Measurements from ENCODE around the gene MDFIC2.

The MDFIC2 gene

DNA sequence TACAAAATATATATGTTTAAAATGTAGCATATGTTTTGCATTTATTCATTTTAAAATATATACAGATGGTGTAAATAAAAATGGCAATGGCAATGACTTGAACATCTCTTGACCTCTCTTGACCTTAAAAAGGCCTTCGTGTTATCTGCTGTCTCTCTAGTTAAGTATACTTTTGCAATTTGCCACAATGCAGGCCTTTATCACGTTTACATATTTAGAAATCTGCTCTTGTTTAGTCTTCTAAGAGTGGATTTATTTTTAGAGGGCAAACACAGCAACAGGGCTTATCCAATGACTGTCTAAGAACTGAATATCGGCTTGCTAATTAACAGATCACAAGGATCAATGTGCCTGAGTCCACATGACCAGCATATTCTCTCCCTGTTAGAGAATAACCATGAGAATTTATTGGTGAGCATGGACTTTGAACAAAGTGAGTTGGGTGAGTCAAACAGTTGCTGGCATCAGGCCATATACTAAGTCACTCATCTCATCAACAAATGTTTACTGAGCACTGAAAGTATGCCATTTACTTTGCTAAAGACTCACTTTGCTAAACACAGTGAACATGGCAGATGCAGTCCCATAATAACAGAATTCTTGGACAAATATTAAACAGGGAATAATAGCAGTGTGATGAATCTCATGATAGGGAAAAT is 48.2 kb downstream of the MDFIC2 start:
- TF ChIP-seq, protein P1, sequence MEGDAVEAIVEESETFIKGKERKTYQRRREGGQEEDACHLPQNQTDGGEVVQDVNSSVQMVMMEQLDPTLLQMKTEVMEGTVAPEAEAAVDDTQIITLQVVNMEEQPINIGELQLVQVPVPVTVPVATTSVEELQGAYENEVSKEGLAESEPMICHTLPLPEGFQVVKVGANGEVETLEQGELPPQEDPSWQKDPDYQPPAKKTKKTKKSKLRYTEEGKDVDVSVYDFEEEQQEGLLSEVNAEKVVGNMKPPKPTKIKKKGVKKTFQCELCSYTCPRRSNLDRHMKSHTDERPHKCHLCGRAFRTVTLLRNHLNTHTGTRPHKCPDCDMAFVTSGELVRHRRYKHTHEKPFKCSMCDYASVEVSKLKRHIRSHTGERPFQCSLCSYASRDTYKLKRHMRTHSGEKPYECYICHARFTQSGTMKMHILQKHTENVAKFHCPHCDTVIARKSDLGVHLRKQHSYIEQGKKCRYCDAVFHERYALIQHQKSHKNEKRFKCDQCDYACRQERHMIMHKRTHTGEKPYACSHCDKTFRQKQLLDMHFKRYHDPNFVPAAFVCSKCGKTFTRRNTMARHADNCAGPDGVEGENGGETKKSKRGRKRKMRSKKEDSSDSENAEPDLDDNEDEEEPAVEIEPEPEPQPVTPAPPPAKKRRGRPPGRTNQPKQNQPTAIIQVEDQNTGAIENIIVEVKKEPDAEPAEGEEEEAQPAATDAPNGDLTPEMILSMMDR (IDR thresholded peaks at IDR 0.05; ENCODE audit: control insufficient read depth, extremely low read depth, insufficient read depth) = no peak
- DNase-seq (ENCODE audit: low read depth) = no peak
- H3K4me3 ChIP-seq (ENCODE audit: low read depth, low read length) = no peak overlapping the region

DNA sequence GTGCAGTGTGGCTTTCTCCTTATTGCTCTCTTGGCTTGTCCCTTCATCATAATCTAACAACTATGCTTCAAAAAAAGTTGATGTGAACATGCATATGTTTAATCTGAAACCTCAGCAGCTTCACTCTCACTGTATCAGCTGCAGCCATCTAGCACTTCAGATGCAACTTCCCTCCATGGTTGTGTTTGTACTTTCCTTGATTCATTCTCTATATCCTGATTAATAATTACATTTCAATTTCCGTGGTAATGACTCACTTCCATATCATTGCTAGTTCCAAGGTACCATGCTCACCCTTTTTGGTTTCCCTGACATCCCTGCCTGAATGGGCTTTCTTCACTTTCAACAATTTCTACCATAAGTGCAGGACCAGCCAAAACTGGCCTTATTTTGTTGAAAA is 51.2 kb downstream of the MDFIC2 start:
- H3K4me3 ChIP-seq (ENCODE audit: low read depth, low read length) = no peak overlapping the region
- no peak for DNase-seq (ENCODE audit: low read depth)
- TF ChIP-seq, protein P1 (IDR thresholded peaks at IDR 0.05; ENCODE audit: control insufficient read depth, extremely low read depth, insufficient read depth) = no peak

DNA sequence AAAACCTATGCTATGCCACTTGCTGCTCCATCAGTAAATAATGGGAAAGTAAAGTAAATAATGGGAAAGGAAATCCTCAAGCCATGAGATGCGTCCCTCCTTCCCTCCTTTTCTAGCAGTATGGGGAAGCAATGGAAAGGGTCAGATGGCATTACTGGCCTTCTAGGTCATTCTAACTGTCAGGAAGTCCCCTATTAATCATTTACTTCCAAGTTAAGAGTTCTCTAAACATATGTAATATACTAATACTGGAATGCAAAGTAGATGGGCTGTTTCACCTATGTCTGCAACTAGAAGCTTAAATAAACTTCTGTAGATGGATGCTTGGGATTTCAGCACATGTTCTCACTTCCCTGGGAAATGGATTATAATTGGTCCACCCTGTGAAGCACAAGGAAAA is 55.9 kb downstream of the MDFIC2 start:
- no peak for DNase-seq (ENCODE audit: low read depth)
- H3K4me3 ChIP-seq (ENCODE audit: low read depth, low read length) = no peak overlapping the region
- TF ChIP-seq, protein P1 (IDR thresholded peaks at IDR 0.05; ENCODE audit: control insufficient read depth, extremely low read depth, insufficient read depth) = no peak

DNA sequence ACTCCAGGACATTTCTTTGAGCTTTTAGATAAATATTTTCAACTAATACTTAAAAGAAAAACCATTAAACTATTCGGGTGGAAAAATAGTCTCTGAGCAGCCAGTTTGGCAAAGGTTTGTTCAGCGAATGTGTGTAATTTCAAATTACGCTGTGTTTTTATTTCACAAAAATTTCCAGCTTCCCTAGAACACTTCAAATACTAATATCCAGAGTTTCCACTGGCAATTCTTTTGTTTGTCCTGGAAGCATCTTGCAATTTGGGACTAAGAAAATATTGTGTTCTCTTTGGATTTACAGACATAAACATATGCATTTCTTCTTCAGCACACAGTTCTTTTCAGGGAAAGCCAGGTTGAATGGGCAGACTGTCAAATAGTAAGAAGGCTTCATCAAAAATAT is 61.9 kb downstream of the MDFIC2 start:
- no peak overlapping the region for H3K4me3 ChIP-seq (ENCODE audit: low read depth, low read length)
- TF ChIP-seq, protein P1 (IDR thresholded peaks at IDR 0.05; ENCODE audit: control insufficient read depth, extremely low read depth, insufficient read depth) = no peak
- DNase-seq (ENCODE audit: low read depth) = no peak

GRCh38 chr3:70249509-70250160 is 62.8 kb downstream of the MDFIC2 start:
- DNase-seq (ENCODE audit: low read depth) = no peak
- no peak overlapping the region for H3K4me3 ChIP-seq (ENCODE audit: low read depth, low read length)
- TF ChIP-seq, protein P1 (IDR thresholded peaks at IDR 0.05; ENCODE audit: control insufficient read depth, extremely low read depth, insufficient read depth) = no peak

DNA sequence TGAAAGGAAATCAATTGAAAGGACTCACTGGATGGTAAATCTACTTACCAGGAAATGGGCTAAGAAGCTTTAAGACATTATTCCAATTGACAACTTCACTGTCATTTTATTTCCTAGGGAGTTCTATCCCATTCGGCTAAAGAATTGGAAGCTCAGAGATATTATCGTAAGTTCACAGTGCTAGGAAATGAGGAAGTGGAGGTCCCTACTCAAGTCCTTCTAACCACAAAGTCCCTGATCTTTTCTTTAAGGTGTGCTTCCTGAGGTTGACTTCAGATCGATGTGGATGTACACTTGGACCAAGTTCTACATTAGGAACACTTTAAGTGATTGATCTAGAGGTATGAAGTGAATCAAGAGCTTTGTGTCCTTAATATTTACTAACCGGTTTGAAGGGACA is 63.6 kb downstream of the MDFIC2 start:
- TF ChIP-seq, protein P1 (IDR thresholded peaks at IDR 0.05; ENCODE audit: control insufficient read depth, extremely low read depth, insufficient read depth) = no peak
- DNase-seq (ENCODE audit: low read depth) = no peak
- H3K4me3 ChIP-seq (ENCODE audit: low read depth, low read length) = no peak overlapping the region

DNA sequence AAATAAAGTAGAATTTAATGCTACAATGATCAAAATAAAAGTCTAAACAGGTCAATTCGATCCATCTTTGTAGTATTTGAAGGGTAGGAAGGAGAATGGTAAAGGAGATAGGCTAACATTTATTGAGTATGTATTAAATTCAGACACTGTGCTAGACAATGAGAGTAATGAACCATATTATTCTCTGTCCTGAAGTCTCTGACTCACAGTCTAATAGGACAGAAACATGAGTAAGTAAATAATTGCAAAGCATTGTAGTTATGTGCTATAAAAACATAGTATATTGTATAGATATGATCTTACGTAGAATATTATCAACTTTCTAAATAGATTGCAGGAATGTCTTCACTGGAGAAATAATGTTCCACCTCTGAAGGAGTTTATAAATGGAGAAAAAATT is 64.5 kb downstream of the MDFIC2 start:
- TF ChIP-seq, protein P1 (IDR thresholded peaks at IDR 0.05; ENCODE audit: control insufficient read depth, extremely low read depth, insufficient read depth) = no peak
- no peak for DNase-seq (ENCODE audit: low read depth)
- H3K4me3 ChIP-seq (ENCODE audit: low read depth, low read length) = no peak overlapping the region

Data from LNCaP clone FGC (cell line).